Measurements from ENCODE around the gene TMEM52. TPM values are rescaled to one million over a fixed set of nuclear protein-coding genes. Genes with fewer than 3 reads are reported as not detected.

The TMEM52 gene
- total and polyA plus RNA-seq, 2 of the 8 experiments (the other 6 are each of a cell fraction or from before 2014, with no cell fraction given): 14.6 to 30.2 TPM

- POLR2A ChIA-PET (ENCODE audit: partially characterized antibody): interaction anchor here (1.2 to 1.5 kb wide), 2 partner anchors 10 to 138 kb away, joined by 3 read pairs; no protein-coding TSS in a partner anchor
- TF ChIP-seq SP1 (IDR thresholded peaks at IDR 0.05; ENCODE audit: low read depth, low read length) (no peak), CHD2 (IDR thresholded peaks at IDR 0.05; ENCODE audit: low read length) (no peak), ASH2L (IDR thresholded peaks at IDR 0.05; ENCODE audit: low read length) (no peak), E2F6 (IDR thresholded peaks at IDR 0.05) (no peak), FOSL1 (IDR thresholded peaks at IDR 0.05; ENCODE audit: insufficient read depth, low read depth, low read length) (no peak), SAP30 (IDR thresholded peaks at IDR 0.05; ENCODE audit: insufficient read depth, insufficient replicate concordance, low read length) (no peak), SP2 (IDR thresholded peaks at IDR 0.05; ENCODE audit: low read length) (no peak), POLR2A (IDR thresholded peaks at IDR 0.05; ENCODE audit: control extremely low read depth in 1 of 2, low read depth in 2 of 2, low read length in 2 of 2) (no peak), SRF (IDR thresholded peaks at IDR 0.05; ENCODE audit: low read depth, low read length) (no peak), KDM1A (IDR thresholded peaks at IDR 0.05; ENCODE audit: borderline replicate concordance, low read length) (no peak), SUZ12 (IDR thresholded peaks at IDR 0.05; ENCODE audit: low read length) (no peak)
Observed at GRCh38 chr1:1942753-1943656, 23.9 kb upstream of the TMEM52 start.

More at GRCh38 chr1:1942753-1943656, 23.9 kb upstream of the TMEM52 start:
- Histone ChIP-seq H3K36me3 (ENCODE audit: control insufficient read depth in 2 of 4, insufficient read depth in 4 of 4, low read length in 3 of 4) (no peaks in the 10 kb centered on the region), H3K27ac (ENCODE audit: low read depth, low read length) (no peak overlapping the region), H3K4me3 (ENCODE audit: extremely low read depth in 1 of 4, insufficient read depth in 2 of 4, low read depth in 3 of 4, low read length in 4 of 4) (no peak overlapping the region), H4K8ac (ENCODE audit: extremely low read depth, insufficient read depth, low read length) (peak overlapping the region; percentile 81), H4K91ac (replicated peaks; ENCODE audit: insufficient read length, low read length) (peak overlapping the region; percentile 61), H2BK120ac (replicated peaks; ENCODE audit: low read depth, low read length) (no peak overlapping the region), H4K5ac (ENCODE audit: insufficient read length, low read depth, low read length) (no peak overlapping the region), H2BK20ac (ENCODE audit: low read length) (0 out of 2 replicates have a peak overlapping the region, but pooled peaks have one; percentile 48), H3K79me1 (ENCODE audit: low read depth, low read length) (no peaks in the 10 kb centered on the region), H3K23ac (ENCODE audit: insufficient read length) (no peak overlapping the region), H3K27me3 (replicated peaks in 1 of 4; ENCODE audit: control insufficient read depth in 3 of 4, extremely low read depth in 1 of 4, insufficient read depth in 3 of 4, low read length in 3 of 4) (no peaks in the 10 kb centered on the region), H3K9ac (replicated peaks in 1 of 4; ENCODE audit: extremely low read depth in 1 of 4, low read depth in 3 of 4, low read length in 3 of 4) (no peak overlapping the region), H4K20me1 (replicated peaks in 1 of 2; ENCODE audit: control insufficient read depth in 1 of 2, insufficient read depth in 2 of 2, low read length in 2 of 2) (peaks cover 0 to 2% of the 10 kb centered on the region in 2 experiments), H3K9me3 (ENCODE audit: insufficient read depth in 2 of 2, low read depth in 1 of 2, low read length in 1 of 2) (0 out of 4 replicates have a peak, but pooled peaks cover 0 to under 1% of the 10 kb centered on the region in 2 experiments), H3K4ac (replicated peaks; ENCODE audit: insufficient read length, low read depth, low read length) (peak overlapping the region; percentile 78), H3K4me2 (ENCODE audit: insufficient read depth in 1 of 2, low read depth in 2 of 2, low read length in 2 of 2) (no peak overlapping the region), H3K56ac (replicated peaks; ENCODE audit: insufficient read length, low read depth, low read length) (no peak overlapping the region), H3K79me2 (ENCODE audit: control insufficient read depth in 1 of 2, insufficient read depth in 2 of 2, low read length in 2 of 2) (no peaks in the 10 kb centered on the region), H2AK5ac (ENCODE audit: low read depth, low read length) (0 out of 2 replicates have a peak overlapping the region, but pooled peaks have one; percentile 11), H2BK12ac (ENCODE audit: low read depth, low read length) (peak overlapping the region; percentile 50; the same call in 1 of the 2 replicates), H2AFZ (ENCODE audit: low read length) (peak overlapping the region; percentile 98; the same call in 1 of the 2 replicates), H3K14ac (ENCODE audit: insufficient read length) (no peak overlapping the region), H3K23me2 (ENCODE audit: low read depth, low read length) (peaks cover 4% of the 10 kb centered on the region; the same call in 1 of the 2 replicates), H2BK15ac (ENCODE audit: low read length) (no peak overlapping the region), H2BK5ac (ENCODE audit: low read depth, low read length) (peak overlapping the region; percentile 24; the same call in 1 of the 2 replicates), H3K4me1 (replicated peaks in 1 of 4; ENCODE audit: control insufficient read depth in 3 of 4, insufficient read depth in 4 of 4, low read length in 3 of 4) (peaks cover 0 to 2% (median 0%) of the 10 kb centered on the region in 4 experiments; a peak in 2 of 7 replicates), H3K18ac (ENCODE audit: extremely low read depth, low read length) (peak overlapping the region; percentile 32; the same call in 1 of the 2 replicates)
- CTCF ChIA-PET (ENCODE audit: partially characterized antibody): interaction anchor here (0.7 to 9.3 kb wide), 21 partner anchors 7 to 616 kb away, joined by 3 to 145 read pairs (median 8); no protein-coding TSS in a partner anchor
- WGBS, 2 experiments (ENCODE audit: extremely low coverage in 1 of 2, insufficient coverage in 1 of 2, insufficient read length in 1 of 2, insufficient replicate concordance in 2 of 2, low coverage in 1 of 2, low lambda C conversion rate in 2 of 2, missing lambda C conversion rate in 1 of 2): 93% methylated on average over 44 of the region's 45 CpGs; no CpG with 5 or more reads in 1 of the 2 experiments
- DNase-seq (ENCODE audit: low read depth in 1 of 2, low spot score in 2 of 2) (no peak), FAIRE-seq (no peak)

All from H1 (cell line).